GM18907 (cell line): ENCODE results near the gene RPL37A.

Source experiments
- ATAC-seq: cut with Tn5 transposase; IDR thresholded peaks from one replicate; pipeline ENCODE4 v1.9.1; 2021; ENCODE audit warnings: mild to moderate bottlenecking, moderate library complexity; ENCODE audit not compliant: unreplicated experiment

Gene RPL37A

DNA sequence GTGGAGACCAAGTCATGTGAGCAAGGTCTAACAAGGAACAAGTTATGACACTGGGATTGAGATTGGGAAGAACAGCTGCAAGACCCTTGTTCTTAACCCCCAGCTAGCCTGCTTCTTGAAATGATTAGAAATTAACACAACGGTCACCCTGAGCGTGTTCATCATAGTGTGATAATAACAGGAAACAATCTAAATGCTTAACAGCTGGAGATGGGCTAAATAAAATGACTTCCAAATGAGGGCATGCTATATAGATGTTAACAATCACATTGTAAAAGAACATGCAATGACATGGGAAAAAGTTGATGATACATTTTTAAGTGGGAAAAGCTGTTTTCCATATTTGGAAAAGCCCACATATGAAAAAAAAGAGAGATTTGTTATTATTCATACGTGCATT lies 47.6 kb downstream of the RPL37A start:
- ATAC-seq = no peak

DNA sequence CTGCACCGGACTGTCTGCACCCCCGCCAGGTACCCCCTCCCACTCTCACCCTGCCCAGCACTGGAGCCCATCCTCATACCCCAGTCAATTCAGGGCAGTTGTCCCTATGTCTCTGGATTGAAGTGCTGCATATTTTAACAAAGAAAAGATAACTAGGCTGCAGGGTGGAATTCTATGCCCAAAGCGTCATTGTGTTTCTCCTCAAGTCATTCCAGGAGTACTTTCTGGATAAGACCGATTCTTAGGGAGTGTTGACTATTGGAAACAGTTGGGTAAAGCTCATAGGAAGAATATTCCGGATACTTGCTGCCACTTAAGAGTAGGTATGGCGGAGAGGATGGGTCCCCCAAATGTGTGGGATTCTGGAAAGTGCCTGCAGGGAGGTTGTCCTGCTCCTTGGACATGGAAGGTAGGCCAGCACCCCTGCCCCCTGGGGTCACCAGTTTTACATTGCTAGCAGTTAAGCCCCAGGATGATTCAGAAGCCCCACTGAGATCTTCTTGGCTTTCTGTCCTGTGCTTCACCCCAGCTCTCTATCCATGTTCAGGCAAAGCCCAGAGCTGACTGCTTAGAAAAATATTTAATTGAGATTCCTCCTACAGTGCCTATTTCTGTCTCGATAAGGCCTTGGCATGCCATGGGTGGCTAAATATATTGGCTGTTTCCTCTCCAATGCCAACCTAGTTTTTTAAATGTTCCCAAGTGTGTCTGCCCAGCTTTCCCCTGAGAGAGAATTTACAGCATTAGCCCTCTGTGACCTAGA lies 48.2 kb downstream of the RPL37A start:
- no peak for ATAC-seq

DNA sequence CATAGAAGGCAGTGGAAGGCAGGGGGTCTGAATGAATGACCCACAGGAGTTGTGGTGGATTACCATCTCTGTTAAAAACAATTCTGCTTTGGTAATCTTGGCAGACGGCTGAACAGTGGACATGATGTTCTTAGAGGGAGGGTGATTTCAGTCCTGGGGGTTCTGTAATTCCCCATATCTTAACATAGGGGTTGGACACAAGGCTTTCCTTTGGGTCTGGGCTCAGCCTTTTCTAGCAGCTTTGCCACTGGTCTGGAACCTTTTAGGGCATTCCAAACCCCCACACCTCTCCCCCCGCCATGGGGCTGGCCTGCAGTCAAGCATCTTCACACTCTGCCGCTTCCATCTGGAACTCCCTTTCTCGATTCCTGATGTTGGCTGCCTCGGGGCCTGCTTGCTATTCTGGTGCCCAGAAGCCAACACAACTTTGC lies 50.3 kb downstream of the RPL37A start:
- ATAC-seq = no peak

DNA sequence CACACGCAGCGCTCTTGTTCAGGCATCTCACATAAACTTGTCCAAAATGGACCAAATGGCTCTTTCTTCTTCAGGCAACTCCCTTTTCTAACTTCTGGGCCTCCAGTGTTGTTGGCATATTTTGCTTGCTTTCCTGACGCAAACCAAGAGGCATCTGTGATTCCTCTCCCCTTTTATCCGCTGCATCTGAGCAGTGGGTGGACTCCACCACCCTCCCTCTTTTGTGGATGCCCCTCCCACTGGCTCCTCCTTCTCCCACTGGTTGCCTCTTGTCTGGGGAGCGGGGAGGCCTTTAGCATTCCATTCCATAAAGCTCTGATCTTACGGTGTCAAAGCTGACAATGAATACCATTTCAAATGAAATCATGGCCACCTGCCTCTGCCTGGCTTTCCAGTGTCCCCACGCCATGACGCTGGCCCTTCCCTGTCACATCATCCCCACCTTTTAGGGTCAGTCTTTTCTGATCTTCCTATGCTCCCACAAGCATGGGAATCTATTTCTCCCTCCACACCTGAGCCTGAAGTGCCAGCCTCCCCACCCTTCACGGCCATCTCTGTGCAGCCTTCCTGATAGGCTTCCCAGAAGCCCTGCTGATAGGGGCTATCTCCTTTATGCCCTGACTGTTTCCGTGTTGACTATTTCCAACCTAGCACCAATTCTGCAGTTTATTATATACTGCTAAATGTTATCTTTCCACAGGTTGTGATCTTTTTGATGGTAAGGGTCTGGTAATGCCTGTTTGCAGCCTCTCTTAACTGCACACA lies 51.5 kb downstream of the RPL37A start:
- ATAC-seq = no peak

DNA sequence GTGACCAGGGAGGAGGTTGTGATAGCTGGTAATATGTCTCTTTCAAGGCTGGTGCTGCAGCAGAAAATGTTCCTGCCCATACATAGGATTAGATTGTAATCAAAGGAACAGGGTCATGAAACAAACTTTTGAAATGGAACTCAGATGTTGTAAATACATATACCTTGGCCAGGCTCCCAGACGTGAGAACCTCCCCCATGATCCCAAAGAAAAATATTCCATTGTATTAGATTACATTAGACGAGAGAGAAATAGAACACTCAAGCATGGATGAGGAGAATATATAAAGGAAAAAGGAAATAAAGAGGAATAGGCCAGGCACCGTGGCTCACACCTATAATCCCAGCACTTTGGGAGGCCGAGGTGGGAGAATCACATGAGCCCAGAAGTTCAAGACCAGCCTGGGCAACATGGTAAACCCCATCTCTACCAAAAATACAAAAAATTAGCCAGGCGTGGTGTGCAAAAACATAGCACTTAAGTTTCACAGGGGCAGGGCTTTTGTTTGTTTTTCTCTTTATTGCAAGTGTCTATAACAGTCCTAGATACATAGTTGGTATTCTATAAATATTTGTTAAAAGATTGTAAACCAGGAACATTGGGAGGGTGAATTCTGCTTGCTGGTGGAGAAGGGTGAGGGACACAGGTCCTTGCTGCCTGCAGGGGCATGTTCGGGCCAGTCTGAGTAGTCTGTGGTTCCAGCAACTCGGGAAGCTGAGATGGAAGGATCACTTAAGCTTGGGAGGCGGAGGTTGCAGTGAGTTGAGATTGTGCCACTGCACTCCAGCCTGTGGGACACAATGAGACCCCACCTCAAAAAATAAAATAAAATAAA lies 52.8 kb downstream of the RPL37A start:
- ATAC-seq = no peak

DNA sequence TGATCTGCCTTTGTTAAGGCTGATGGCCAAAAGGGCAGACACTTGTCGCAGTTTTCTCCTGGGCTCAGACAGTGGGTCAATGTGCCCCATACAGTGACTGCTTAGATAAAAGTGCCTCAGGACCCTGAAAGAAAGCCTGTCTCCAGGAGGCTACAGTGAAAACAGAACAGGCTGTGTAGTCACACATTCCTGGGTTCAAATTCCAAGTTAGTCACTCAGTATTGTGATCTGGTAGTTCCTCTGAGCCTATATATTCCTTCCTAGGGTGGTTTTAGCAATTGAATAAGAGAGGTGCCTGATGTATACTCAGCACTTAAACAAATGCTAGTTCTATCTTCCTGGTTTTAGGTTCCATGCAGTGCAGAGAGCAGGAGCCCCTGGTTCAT lies 54.4 kb downstream of the RPL37A start:
- ATAC-seq = no peak
